Brain microvascular endothelial cell (primary cell): ENCODE results near the gene NRP2.
A peak's percentile ranks its signal among the peaks of the same experiment; 100 is the strongest.

ENCODE experiments used
- DNase-seq: peaks from one replicate; pipeline ENCODE4 v3.0.0-alpha.2; 2020
- H3K27ac ChIP-seq: fragments of 250-450 bp; sonication (Bioruptor Pico); 2 replicates; pipeline ENCODE4 v1.5.1; 2020; ENCODE audit warnings: mild to moderate bottlenecking, moderate library complexity
- H3K27me3 ChIP-seq: fragments of 250-450 bp; sonication (Bioruptor Pico); replicated peaks from 2 replicates; pipeline ENCODE4 v1.5.1; 2020; ENCODE audit warnings: mild to moderate bottlenecking
- H3K36me3 ChIP-seq: fragments of 250-450 bp; sonication (Bioruptor Pico); replicated peaks from 2 replicates; pipeline ENCODE4 v1.5.1; 2020; ENCODE audit warnings: mild to moderate bottlenecking
- H3K4me3 ChIP-seq: 2 replicates; pipeline ENCODE4 v1.5.1; 2011; ENCODE audit warnings: low read depth, mild to moderate bottlenecking, control low read depth, low read length, moderate library complexity
- in situ Hi-C: cut with HindIII; loops from 2 replicates; pipeline ENCODE4 v1.10.0; 2017; ENCODE audit warnings: low sequenced_read_pairs, low pct_ligation_motif_present
- TF ChIP-seq, protein P1 (sequence below): IDR thresholded peaks from 2 replicates; pipeline ENCODE4 v1.5.1; 2011; ENCODE audit warnings: low read depth, mild to moderate bottlenecking, moderate library complexity, low read length, control low read depth, inconsistent platforms; ENCODE audit errors: missing control alignments

NRP2 gene

DNA sequence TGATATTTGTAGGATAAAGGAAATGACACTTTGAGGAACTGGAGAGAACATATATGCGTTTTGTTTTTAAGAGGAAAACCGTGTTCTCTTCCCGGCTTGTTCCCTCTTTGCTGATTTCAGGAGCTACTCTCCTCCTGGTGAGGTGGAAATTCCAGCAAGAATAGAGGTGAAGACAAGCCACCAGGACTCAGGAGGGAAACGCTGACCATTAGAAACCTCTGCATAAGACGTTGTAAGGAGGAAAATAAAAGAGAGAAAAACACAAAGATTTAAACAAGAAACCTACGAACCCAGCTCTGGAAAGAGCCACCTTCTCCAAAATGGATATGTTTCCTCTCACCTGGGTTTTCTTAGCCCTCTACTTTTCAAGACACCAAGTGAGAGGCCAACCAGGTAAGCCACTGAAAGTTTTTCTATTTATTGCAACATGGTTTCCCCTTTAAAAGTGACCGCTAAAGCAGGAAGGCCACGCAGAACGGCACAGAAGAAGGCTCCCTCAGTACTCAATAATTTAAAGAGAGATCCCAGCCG lies 735 bp downstream of the NRP2 start:
- no peaks in the 10 kb centered on the region for H3K36me3 ChIP-seq
- no peaks in the 10 kb centered on the region for H3K27me3 ChIP-seq
- TF ChIP-seq, protein P1, sequence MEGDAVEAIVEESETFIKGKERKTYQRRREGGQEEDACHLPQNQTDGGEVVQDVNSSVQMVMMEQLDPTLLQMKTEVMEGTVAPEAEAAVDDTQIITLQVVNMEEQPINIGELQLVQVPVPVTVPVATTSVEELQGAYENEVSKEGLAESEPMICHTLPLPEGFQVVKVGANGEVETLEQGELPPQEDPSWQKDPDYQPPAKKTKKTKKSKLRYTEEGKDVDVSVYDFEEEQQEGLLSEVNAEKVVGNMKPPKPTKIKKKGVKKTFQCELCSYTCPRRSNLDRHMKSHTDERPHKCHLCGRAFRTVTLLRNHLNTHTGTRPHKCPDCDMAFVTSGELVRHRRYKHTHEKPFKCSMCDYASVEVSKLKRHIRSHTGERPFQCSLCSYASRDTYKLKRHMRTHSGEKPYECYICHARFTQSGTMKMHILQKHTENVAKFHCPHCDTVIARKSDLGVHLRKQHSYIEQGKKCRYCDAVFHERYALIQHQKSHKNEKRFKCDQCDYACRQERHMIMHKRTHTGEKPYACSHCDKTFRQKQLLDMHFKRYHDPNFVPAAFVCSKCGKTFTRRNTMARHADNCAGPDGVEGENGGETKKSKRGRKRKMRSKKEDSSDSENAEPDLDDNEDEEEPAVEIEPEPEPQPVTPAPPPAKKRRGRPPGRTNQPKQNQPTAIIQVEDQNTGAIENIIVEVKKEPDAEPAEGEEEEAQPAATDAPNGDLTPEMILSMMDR: no peak
- in situ Hi-C loops: no loop called here
- no peak for DNase-seq
- peak overlapping the region; percentile 36 for H3K27ac ChIP-seq
- peak overlapping the region; percentile 77 for H3K4me3 ChIP-seq

DNA sequence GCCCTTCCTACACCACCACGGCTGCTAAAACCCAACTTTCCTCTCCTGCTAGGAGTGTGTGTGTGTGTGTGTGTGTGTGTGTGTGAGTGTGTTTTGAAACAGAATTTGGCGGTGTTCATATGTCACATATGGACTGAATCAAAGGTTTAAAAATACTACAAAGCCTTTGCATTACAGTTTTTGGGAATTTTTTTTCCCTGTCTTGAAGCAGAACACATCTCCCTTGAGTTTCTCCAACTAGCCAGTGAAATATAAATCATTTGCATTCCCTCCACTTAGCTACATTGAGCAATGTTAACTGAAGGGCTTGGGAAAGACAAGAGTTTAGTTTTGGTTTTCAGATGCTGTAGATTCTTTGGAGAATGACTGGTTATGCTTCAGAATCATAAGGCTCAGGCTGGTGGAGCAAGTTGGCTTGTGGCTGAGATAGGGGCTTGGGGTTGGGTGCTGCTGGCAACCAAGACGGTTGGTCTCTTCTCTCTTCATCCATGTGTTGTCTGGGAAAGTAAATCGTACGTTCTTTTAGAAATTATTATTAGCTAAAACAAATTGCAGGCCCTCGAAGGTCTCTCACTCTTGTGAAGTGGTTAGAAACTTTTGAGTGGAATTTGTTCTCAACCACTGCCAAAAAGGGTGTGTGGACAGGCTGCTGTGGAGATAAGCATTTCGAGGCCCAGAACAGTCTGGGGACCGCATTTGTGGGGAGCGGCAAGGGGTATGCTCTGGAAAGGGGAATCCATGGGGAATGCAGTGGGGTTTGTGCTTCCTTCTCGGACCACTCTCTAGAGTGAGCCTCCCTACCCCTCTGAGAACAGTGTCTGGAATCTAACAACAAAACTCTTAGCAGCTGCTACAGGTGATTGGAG lies 1.4 kb downstream of the NRP2 start:
- TF ChIP-seq, protein P1: no peak
- no peaks in the 10 kb centered on the region for H3K27me3 ChIP-seq
- no peak for DNase-seq
- in situ Hi-C loops: no loop called here
- no peaks in the 10 kb centered on the region for H3K36me3 ChIP-seq
- peak overlapping the region; percentile 77 for H3K4me3 ChIP-seq
- H3K27ac ChIP-seq: peak overlapping the region; percentile 36

DNA sequence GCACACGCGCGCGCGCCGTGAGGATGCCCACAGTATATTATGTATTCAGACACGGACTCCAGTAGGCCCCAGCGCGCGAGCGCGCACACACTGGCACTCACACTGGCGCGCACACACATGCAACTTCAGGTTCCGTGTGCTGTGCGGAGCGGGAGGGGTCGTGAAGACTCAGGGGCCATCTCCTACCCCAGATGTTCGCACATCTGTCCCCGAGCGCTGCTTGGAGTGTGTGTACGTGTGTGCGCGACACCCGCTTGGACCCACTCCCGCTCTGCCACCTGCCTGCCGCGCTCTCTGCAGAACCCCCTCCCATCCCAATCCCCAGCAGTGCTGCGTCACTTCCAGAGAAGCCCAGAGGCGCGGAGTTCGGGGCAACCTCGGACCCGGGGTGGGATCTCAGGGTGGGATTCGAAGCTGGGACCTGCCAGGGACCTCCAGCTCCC lies 2.6 kb downstream of the NRP2 start:
- H3K27ac ChIP-seq: peak overlapping the region; percentile 8
- no peaks in the 10 kb centered on the region for H3K36me3 ChIP-seq
- TF ChIP-seq, protein P1: no peak
- peak overlapping the region; percentile 77 for H3K4me3 ChIP-seq
- H3K27me3 ChIP-seq: no peaks in the 10 kb centered on the region
- DNase-seq: no peak
- in situ Hi-C loops: no loop called here

DNA sequence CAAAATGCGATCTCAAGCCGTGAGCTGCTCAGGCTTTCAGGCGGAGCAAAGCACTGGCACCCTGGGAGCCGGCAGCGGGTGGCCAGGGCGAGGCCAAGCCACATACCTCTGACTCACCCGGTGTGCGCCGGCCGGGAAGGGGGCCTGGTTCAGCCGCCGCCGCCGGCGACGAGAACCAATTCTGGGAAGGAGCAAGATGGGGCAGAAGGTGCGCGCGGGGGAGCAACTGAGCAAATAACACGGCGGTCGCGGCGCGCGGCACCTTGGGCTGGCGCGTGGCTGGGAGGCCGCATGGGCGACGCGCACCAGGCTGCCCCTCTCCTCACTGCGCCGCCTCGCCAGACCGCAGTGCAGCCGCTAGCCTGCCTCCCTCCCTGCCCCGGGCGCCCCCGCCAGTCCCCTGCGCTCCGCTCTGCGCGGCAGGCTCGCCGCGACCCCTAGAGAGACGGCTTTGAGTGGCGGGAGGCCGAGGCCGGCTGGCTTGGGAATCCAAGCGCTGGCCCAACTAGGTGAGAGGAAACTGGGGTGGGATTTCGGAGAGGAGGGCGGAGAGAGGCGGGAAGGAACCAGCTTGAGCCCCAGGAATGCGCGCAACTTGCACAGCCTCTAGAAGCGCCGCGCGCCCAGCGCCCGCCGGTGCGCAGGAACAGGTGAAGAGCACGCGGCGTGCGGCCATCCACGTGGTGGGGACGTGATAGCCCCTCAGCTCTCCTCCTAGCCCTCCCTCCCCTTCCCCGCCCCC lies 3.2 kb downstream of the NRP2 start:
- Histone ChIP-seq H3K27ac (peak overlapping the region; percentile 11), H3K27me3 (no peaks in the 10 kb centered on the region), H3K4me3 (peak overlapping the region; percentile 77), H3K36me3 (no peaks in the 10 kb centered on the region)
- in situ Hi-C loops: no loop called here
- no peak for DNase-seq
- TF ChIP-seq, protein P1: no peak

DNA sequence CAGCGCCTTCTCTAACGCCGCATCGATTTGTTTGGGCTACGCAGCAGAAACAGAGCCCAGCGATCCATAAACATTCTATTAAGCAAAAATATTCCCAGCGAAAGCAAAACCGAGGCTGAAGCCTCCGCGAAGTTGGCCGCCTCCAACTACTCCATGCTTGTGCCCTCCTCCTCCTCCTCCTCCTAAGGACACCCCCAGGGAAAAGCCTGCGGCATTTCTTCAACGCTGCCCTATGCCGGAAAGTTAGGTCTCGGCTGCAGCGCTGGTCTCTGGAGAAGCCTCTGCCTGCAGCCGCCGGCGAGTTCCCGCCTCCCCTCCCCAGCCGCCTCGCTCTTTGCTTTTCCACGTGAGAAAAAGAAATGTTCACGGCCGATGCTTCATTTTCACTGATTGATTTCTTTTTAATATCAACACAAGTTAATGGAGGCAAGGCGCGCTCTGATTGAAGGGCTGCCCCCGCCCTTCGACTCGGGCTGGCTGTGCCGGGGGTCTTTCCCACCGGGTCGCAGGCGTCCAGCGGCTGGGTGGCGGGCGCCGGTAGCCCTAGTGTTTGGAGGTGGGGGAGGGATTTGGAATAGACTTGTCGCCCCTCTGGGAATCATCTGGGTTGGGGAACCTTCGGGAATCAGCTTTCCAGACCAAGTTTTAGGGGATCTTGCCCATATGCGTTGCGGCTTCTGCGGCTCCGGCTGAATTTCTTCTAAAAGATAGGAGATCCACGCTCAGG lies 3.9 kb downstream of the NRP2 start:
- in situ Hi-C loops: no loop called here
- TF ChIP-seq, protein P1: no peak
- Histone ChIP-seq H3K4me3 (peak overlapping the region; percentile 77), H3K27me3 (no peaks in the 10 kb centered on the region), H3K36me3 (no peaks in the 10 kb centered on the region), H3K27ac (no peak overlapping the region)
- DNase-seq: no peak
